Muscle of back (tissue), 11 donors: ENCODE data around the gene DUSP16. TPM values are rescaled to one million over a fixed set of nuclear protein-coding genes. Genes with fewer than 3 reads are reported as not detected.
A peak's percentile ranks its signal among the peaks of the same experiment; 100 is the strongest.

Experiments
- DNase-seq, 3 donors: peaks; one replicate each; pipeline versions ENCODE4 v3.0.0 to v3.0.0-alpha.2; 2013
- polyA plus RNA-seq, 10 donors: library from polyadenylated mRNA; unstranded; fragments of 120-200 nt; gene quantifications; one replicate each; pipeline ENCODE4 v1.2.1, GENCODE V29; 2013; ENCODE audit not compliant: insufficient read length in 10 of 10

DUSP16 gene
- polyA plus RNA-seq, 10 donors: 24.9 to 39.8 (median 31.3) TPM

GRCh38 chr12:12551115-12551514 is 11.5 kb downstream of the DUSP16 start:
- no peak for DNase-seq

GRCh38 chr12:12550277-12550676 is 12.4 kb downstream of the DUSP16 start:
- DNase-seq: no peak

- DNase-seq: no peak
These were observed 13.2 kb downstream of the DUSP16 start for GRCh38 chr12:12549426-12549825.

GRCh38 chr12:12548713-12549112 is 13.9 kb downstream of the DUSP16 start:
- no peak for DNase-seq

- no peak for DNase-seq
These were observed 16.3 kb downstream of the DUSP16 start for GRCh38 chr12:12546314-12546772.

GRCh38 chr12:12543959-12544358 is 18.7 kb downstream of the DUSP16 start:
- no peak for DNase-seq

- no peak for DNase-seq
These were observed 19.7 kb downstream of the DUSP16 start for GRCh38 chr12:12542964-12543363.

- DNase-seq: no peak
These were observed 20.4 kb downstream of the DUSP16 start for GRCh38 chr12:12542286-12542685.

- no peak for DNase-seq
These were observed 20.9 kb downstream of the DUSP16 start for GRCh38 chr12:12541782-12542181.

- DNase-seq: peak in 1 of 3 donors; percentile 38
These were observed 22.2 kb downstream of the DUSP16 start for GRCh38 chr12:12540261-12541013.

GRCh38 chr12:12539028-12539810 is 23.4 kb downstream of the DUSP16 start:
- DNase-seq: no peak

- DNase-seq: no peak
These were observed 24.1 kb downstream of the DUSP16 start for GRCh38 chr12:12538535-12538934.

GRCh38 chr12:12537421-12537820 is 25.2 kb downstream of the DUSP16 start:
- DNase-seq: no peak

GRCh38 chr12:12534975-12535374 is 27.7 kb downstream of the DUSP16 start:
- DNase-seq: no peak

GRCh38 chr12:12534166-12534866 is 28.3 kb downstream of the DUSP16 start:
- DNase-seq: peak; percentile 31 to 59 (median 47)

- DNase-seq: peak; percentile 74 to 86 (median 77)
These were observed 29.3 kb downstream of the DUSP16 start for GRCh38 chr12:12533238-12533829.

GRCh38 chr12:12531194-12531593 is 31.5 kb downstream of the DUSP16 start:
- no peak for DNase-seq

- no peak for DNase-seq
These were observed 32.8 kb downstream of the DUSP16 start for GRCh38 chr12:12529783-12530421.

GRCh38 chr12:12528361-12529270 is 34.0 kb downstream of the DUSP16 start:
- DNase-seq: no peak

- no peak for DNase-seq
These were observed 34.8 kb downstream of the DUSP16 start for GRCh38 chr12:12527820-12528296.
